Measurements from ENCODE around the gene RAD51B.

The RAD51B gene

GRCh38 chr14:68340262-68340661, 520.7 kb downstream of the RAD51B start:
- H3K9me3 ChIP-seq (ENCODE audit: control insufficient read depth, low read length) = no peaks in the 10 kb centered on the region
- no peaks in the 10 kb centered on the region for H3K36me3 ChIP-seq (ENCODE audit: control insufficient read depth, insufficient read depth, low read length, severe bottlenecking)
- H3K4me1 ChIP-seq (ENCODE audit: control insufficient read depth, insufficient read depth, low read length) = no peaks in the 10 kb centered on the region
- no peak overlapping the region for H3K9ac ChIP-seq (ENCODE audit: low read length)
- H3K27me3 ChIP-seq (replicated peaks; ENCODE audit: control insufficient read depth, insufficient read depth, low read length) = no peaks in the 10 kb centered on the region
- no peak for DNase-seq (ENCODE audit: low read depth)
- no peak overlapping the region for H3K4me3 ChIP-seq (ENCODE audit: low read length)

GRCh38 chr14:68341411-68342212, 522.0 kb downstream of the RAD51B start:
- H3K9ac ChIP-seq (ENCODE audit: low read length) = no peak overlapping the region
- DNase-seq (ENCODE audit: low read depth) = no peak
- H3K4me1 ChIP-seq (ENCODE audit: control insufficient read depth, insufficient read depth, low read length) = no peaks in the 10 kb centered on the region
- H3K9me3 ChIP-seq (ENCODE audit: control insufficient read depth, low read length) = peaks cover 3% of the 10 kb centered on the region
- no peaks in the 10 kb centered on the region for H3K36me3 ChIP-seq (ENCODE audit: control insufficient read depth, insufficient read depth, low read length, severe bottlenecking)
- no peaks in the 10 kb centered on the region for H3K27me3 ChIP-seq (replicated peaks; ENCODE audit: control insufficient read depth, insufficient read depth, low read length)
- H3K4me3 ChIP-seq (ENCODE audit: low read length) = no peak overlapping the region

GRCh38 chr14:68342216-68342763, 522.7 kb downstream of the RAD51B start:
- no peak overlapping the region for H3K4me3 ChIP-seq (ENCODE audit: low read length)
- peaks cover 3% of the 10 kb centered on the region for H3K9me3 ChIP-seq (ENCODE audit: control insufficient read depth, low read length)
- no peaks in the 10 kb centered on the region for H3K36me3 ChIP-seq (ENCODE audit: control insufficient read depth, insufficient read depth, low read length, severe bottlenecking)
- H3K9ac ChIP-seq (ENCODE audit: low read length) = no peak overlapping the region
- no peak for DNase-seq (ENCODE audit: low read depth)
- no peaks in the 10 kb centered on the region for H3K4me1 ChIP-seq (ENCODE audit: control insufficient read depth, insufficient read depth, low read length)
- H3K27me3 ChIP-seq (replicated peaks; ENCODE audit: control insufficient read depth, insufficient read depth, low read length) = no peaks in the 10 kb centered on the region

GRCh38 chr14:68343534-68344118, 524.0 kb downstream of the RAD51B start:
- DNase-seq (ENCODE audit: low read depth) = no peak

GRCh38 chr14:68345738-68346137, 526.2 kb downstream of the RAD51B start:
- Histone ChIP-seq H3K36me3 (ENCODE audit: control insufficient read depth, insufficient read depth, low read length, severe bottlenecking) (no peaks in the 10 kb centered on the region), H3K4me3 (ENCODE audit: low read length) (no peak overlapping the region), H3K9ac (ENCODE audit: low read length) (no peak overlapping the region), H3K4me1 (ENCODE audit: control insufficient read depth, insufficient read depth, low read length) (no peaks in the 10 kb centered on the region), H3K9me3 (ENCODE audit: control insufficient read depth, low read length) (peaks cover 3% of the 10 kb centered on the region), H3K27me3 (replicated peaks; ENCODE audit: control insufficient read depth, insufficient read depth, low read length) (no peaks in the 10 kb centered on the region)
- DNase-seq (ENCODE audit: low read depth) = no peak

More at GRCh38 chr14:68343534-68344118, 524.0 kb downstream of the RAD51B start:
- no peak overlapping the region for H3K9ac ChIP-seq (ENCODE audit: low read length)
- no peak overlapping the region for H3K4me3 ChIP-seq (ENCODE audit: low read length)
- H3K36me3 ChIP-seq (ENCODE audit: control insufficient read depth, insufficient read depth, low read length, severe bottlenecking) = no peaks in the 10 kb centered on the region
- no peaks in the 10 kb centered on the region for H3K4me1 ChIP-seq (ENCODE audit: control insufficient read depth, insufficient read depth, low read length)
- no peaks in the 10 kb centered on the region for H3K27me3 ChIP-seq (replicated peaks; ENCODE audit: control insufficient read depth, insufficient read depth, low read length)
- H3K9me3 ChIP-seq (ENCODE audit: control insufficient read depth, low read length) = peaks cover 3% of the 10 kb centered on the region

- Histone ChIP-seq H3K27me3 (replicated peaks; ENCODE audit: control insufficient read depth, insufficient read depth, low read length) (no peaks in the 10 kb centered on the region), H3K9me3 (ENCODE audit: control insufficient read depth, low read length) (peaks cover 3% of the 10 kb centered on the region), H3K9ac (ENCODE audit: low read length) (no peak overlapping the region), H3K4me1 (ENCODE audit: control insufficient read depth, insufficient read depth, low read length) (no peaks in the 10 kb centered on the region), H3K36me3 (ENCODE audit: control insufficient read depth, insufficient read depth, low read length, severe bottlenecking) (no peaks in the 10 kb centered on the region), H3K4me3 (ENCODE audit: low read length) (no peak overlapping the region)
- DNase-seq (ENCODE audit: low read depth) = no peak
These were observed 527.2 kb downstream of the RAD51B start for GRCh38 chr14:68346556-68347343.

- Histone ChIP-seq H3K27me3 (replicated peaks; ENCODE audit: control insufficient read depth, insufficient read depth, low read length) (no peaks in the 10 kb centered on the region), H3K4me3 (ENCODE audit: low read length) (no peak overlapping the region), H3K4me1 (ENCODE audit: control insufficient read depth, insufficient read depth, low read length) (no peaks in the 10 kb centered on the region), H3K36me3 (ENCODE audit: control insufficient read depth, insufficient read depth, low read length, severe bottlenecking) (no peaks in the 10 kb centered on the region), H3K9ac (ENCODE audit: low read length) (no peak overlapping the region), H3K9me3 (ENCODE audit: control insufficient read depth, low read length) (peaks cover 3% of the 10 kb centered on the region)
- peak; percentile 70 for DNase-seq (ENCODE audit: low read depth)
These were observed 530.5 kb downstream of the RAD51B start for GRCh38 chr14:68349900-68350629.

- no peak overlapping the region for H3K4me3 ChIP-seq (ENCODE audit: low read length)
- H3K27me3 ChIP-seq (replicated peaks; ENCODE audit: control insufficient read depth, insufficient read depth, low read length) = no peaks in the 10 kb centered on the region
- no peak overlapping the region for H3K9ac ChIP-seq (ENCODE audit: low read length)
- H3K4me1 ChIP-seq (ENCODE audit: control insufficient read depth, insufficient read depth, low read length) = peaks cover 8% of the 10 kb centered on the region
- no peaks in the 10 kb centered on the region for H3K36me3 ChIP-seq (ENCODE audit: control insufficient read depth, insufficient read depth, low read length, severe bottlenecking)
- DNase-seq (ENCODE audit: low read depth) = no peak
- H3K9me3 ChIP-seq (ENCODE audit: control insufficient read depth, low read length) = no peaks in the 10 kb centered on the region
These were observed 535.8 kb downstream of the RAD51B start for GRCh38 chr14:68355415-68355814.

- Histone ChIP-seq H3K9ac (ENCODE audit: low read length) (no peak overlapping the region), H3K4me3 (ENCODE audit: low read length) (no peak overlapping the region), H3K9me3 (ENCODE audit: control insufficient read depth, low read length) (no peaks in the 10 kb centered on the region), H3K27me3 (replicated peaks; ENCODE audit: control insufficient read depth, insufficient read depth, low read length) (no peaks in the 10 kb centered on the region), H3K4me1 (ENCODE audit: control insufficient read depth, insufficient read depth, low read length) (peaks cover 8% of the 10 kb centered on the region), H3K36me3 (ENCODE audit: control insufficient read depth, insufficient read depth, low read length, severe bottlenecking) (no peaks in the 10 kb centered on the region)
- no peak for DNase-seq (ENCODE audit: low read depth)
These were observed 538.2 kb downstream of the RAD51B start for GRCh38 chr14:68357777-68358176.

- Histone ChIP-seq H3K4me3 (ENCODE audit: low read length) (no peak overlapping the region), H3K9ac (ENCODE audit: low read length) (no peak overlapping the region), H3K9me3 (ENCODE audit: control insufficient read depth, low read length) (no peaks in the 10 kb centered on the region), H3K4me1 (ENCODE audit: control insufficient read depth, insufficient read depth, low read length) (peaks cover 8% of the 10 kb centered on the region), H3K27me3 (replicated peaks; ENCODE audit: control insufficient read depth, insufficient read depth, low read length) (no peaks in the 10 kb centered on the region), H3K36me3 (ENCODE audit: control insufficient read depth, insufficient read depth, low read length, severe bottlenecking) (no peaks in the 10 kb centered on the region)
- peak; percentile 27 for DNase-seq (ENCODE audit: low read depth)
These were observed 538.9 kb downstream of the RAD51B start for GRCh38 chr14:68358500-68358899.
